Cardiac fibroblast (primary cell): ENCODE results near the gene TEAD4.
A peak's percentile ranks its signal among the peaks of the same experiment; 100 is the strongest.
"Not testable (repeated sequence)": the region's sequence is repeated elsewhere in the genome, so short reads cannot be mapped to it uniquely, and the experiment has no call there.

Experiments used
- DNase-seq, 2 donors: peaks; one replicate each; pipeline versions ENCODE4 v3.0.0 to v3.0.0-alpha.2; 2010; ENCODE audit warnings: low read depth in 2 of 2
- H3K4me3 ChIP-seq, 2 donors: replicated peaks in 1 of 2; 1 replicate in 1 of 2; 2 replicates in 1 of 2; pipeline ENCODE4 v1.5.1; 2011; ENCODE audit warnings: low read depth in 2 of 2, low read length in 2 of 2, mild to moderate bottlenecking in 2 of 2, moderate library complexity in 1 of 2
- CTCF ChIP-seq: IDR thresholded peaks from one replicate; pipeline ENCODE4 v1.5.1; 2011; ENCODE audit warnings: low read depth, mild to moderate bottlenecking, low read length, inconsistent platforms

Gene TEAD4

DNA sequence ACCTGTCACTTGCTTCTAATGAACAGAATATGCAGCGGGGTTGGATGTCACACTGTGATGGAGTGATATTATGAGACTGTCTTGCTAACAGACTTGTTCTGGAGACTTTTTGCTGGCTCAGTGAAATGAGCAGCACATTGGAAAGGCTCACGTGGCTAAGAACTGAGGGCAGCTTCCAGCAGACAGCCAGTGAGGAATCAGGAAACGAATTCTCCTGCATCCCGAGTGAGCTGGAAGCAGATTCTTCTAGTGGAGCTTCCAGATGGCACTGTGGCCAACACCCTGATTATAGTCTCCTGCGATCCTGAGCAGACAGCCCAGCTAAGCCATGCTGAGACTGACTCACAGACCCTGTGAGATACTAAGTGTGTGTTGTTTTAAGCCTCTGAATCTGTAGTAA lies 101.9 kb downstream of the TEAD4 start:
- peak; percentile 44 to 46 for DNase-seq
- no peak for TF ChIP-seq CTCF
- no peak overlapping the region for H3K4me3 ChIP-seq

DNA sequence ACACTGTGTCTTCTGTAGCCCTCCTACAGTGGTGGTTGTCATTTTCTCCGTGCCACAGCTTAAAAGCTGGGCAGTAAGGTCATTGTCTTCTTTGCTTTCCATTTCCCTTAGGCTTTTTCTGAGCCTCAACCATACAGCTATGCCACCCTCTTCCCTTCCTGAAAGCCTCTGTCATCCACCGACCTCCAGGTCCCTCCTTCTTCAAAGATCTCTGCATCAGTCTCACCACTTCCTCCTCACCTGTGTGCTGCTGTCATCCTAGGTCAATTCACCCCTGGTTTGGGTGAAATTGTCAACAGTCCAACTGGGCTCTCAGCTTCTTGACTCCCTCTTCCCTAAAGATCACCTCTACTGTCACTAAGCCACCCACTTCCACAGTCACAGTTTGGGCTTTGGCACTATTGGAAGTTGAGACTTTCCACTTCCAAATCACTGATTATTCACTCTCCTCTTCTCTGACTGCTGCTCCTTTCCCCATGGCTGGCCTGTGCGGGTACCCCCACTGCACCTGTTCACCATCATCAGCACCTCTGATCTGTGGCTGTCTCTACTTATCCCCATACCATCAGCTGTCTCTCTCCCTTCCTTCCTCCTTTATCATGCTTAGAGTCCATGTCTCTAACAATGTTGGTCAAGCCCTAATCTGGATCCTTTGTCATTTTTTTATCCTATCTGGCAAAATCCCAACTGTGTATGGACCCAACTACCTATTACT lies 102.5 kb downstream of the TEAD4 start:
- no peak for TF ChIP-seq CTCF
- DNase-seq, result no peak
- H3K4me3 ChIP-seq, result no peak overlapping the region

- DNase-seq, result no peak
- no peak overlapping the region for H3K4me3 ChIP-seq
- no peak for TF ChIP-seq CTCF
These were observed 106.1 kb downstream of the TEAD4 start for GRCh38 chr12:3065300-3065699.

DNA sequence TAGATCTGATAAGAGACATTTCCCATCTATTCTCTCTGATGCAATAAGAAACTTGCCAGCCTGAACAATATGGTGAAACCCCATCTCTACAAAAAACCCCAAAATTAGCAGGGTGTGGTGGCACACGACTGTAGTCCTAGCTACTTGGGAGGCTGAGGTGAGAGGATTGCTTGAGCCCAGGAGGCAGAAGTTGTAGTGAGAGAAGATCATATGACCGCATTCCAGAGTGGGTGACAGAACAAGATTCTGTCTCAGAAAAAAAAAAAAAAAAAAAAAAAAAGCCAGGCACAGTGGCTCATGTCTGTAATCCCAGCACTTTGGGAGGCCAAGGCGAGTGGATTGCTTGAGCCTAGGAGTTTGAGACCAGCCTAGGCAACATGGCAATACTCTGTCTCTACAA lies 106.6 kb downstream of the TEAD4 start:
- not testable (repeated sequence) for DNase-seq, H3K4me3 ChIP-seq

- no peak for TF ChIP-seq CTCF
- no peak for DNase-seq
- H3K4me3 ChIP-seq, result no peak overlapping the region
These were observed 110.5 kb downstream of the TEAD4 start for GRCh38 chr12:3069714-3070113.

GRCh38 chr12:3071107-3071506 lies 111.9 kb downstream of the TEAD4 start:
- TF ChIP-seq CTCF, result no peak
- H3K4me3 ChIP-seq, result no peak overlapping the region
- DNase-seq, result no peak

DNA sequence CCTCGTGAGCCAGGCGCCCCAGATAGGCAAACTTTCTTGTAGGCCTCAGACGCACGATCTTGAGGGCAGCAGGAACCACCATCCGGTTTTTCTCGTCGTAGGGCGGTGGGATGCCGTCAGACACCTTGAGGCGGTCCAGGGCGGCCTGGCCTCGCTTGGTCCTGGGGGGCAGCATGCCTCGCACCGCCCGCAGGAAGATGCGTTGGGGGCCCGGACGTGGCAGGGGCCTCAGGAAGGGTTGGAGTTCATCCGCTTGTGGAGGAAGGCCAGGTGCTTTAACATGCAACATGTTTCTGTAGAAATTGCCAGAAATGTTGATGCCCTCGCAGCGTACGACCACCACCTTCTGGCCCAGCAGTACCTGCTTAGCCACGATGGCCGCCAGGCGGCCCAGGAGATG lies 112.5 kb downstream of the TEAD4 start:
- DNase-seq, result no peak
- H3K4me3 ChIP-seq, result no peak overlapping the region
- no peak for TF ChIP-seq CTCF
